Measurements from ENCODE around the gene CCDC91.
A peak's percentile ranks its signal among the peaks of the same experiment; 100 is the strongest.

Gene CCDC91

DNA sequence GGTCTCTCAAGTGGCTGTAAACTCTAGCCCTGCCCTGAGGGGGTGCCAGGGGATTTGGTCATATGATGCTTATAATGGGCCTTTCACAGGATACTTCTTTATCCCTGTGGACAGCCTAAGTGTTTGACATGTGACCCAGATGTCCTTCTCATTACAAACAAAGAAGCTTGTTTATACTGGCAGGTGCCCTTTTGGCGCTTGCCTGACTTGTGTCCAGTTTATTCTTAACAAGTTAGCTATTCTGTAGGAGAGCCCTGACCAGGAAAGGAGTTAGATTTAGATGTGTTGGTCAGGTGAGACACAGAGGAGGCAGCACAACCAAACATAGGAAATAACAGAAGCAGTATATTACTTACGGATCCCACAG, 51.9 kb downstream of the CCDC91 start:
- H3K27ac ChIP-seq = peak overlapping the region; percentile 32
- TF ChIP-seq, protein P1, sequence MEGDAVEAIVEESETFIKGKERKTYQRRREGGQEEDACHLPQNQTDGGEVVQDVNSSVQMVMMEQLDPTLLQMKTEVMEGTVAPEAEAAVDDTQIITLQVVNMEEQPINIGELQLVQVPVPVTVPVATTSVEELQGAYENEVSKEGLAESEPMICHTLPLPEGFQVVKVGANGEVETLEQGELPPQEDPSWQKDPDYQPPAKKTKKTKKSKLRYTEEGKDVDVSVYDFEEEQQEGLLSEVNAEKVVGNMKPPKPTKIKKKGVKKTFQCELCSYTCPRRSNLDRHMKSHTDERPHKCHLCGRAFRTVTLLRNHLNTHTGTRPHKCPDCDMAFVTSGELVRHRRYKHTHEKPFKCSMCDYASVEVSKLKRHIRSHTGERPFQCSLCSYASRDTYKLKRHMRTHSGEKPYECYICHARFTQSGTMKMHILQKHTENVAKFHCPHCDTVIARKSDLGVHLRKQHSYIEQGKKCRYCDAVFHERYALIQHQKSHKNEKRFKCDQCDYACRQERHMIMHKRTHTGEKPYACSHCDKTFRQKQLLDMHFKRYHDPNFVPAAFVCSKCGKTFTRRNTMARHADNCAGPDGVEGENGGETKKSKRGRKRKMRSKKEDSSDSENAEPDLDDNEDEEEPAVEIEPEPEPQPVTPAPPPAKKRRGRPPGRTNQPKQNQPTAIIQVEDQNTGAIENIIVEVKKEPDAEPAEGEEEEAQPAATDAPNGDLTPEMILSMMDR (conservative IDR thresholded peaks at IDR 0.05) = no peak

DNA sequence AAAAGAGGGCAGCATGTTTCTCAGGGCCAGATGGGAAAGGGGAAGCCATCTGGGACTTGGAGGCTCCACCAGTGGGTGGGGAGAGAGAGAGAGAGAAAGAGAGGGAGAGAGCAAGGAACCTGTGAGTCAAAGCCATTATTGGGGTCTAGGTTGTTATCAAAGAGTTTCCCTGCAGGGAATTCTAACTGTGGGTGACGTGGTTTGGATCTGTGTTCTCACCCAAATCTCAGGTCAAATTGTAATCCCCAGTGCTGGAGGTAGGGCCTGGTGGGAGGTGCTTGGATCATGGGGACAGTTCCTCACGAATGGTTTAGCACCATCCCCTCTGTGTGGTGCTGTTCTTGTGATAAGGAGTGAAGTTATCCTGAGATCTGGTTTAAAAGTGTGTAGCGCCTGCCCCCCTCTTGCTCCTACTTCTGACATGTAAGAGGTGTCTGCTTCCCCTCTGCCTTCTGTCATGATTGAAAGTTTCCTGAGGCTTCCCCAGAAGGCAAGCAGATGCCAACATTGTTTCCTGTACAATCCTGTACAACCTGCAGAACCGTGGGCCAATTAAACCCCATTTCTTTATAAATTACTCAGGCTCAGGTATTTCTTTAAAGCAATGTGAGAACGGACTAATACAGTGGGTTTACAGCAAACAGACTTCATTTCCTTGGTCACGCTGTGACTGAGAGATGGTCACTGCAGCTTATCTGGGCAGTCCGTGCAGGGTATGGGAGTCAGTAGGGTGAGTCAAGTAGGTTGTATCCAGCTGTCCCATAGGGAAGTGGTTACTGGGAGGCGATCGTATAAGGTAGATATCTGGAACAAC, 52.4 kb downstream of the CCDC91 start:
- H3K27ac ChIP-seq = peak overlapping the region; percentile 32
- TF ChIP-seq, protein P1 (conservative IDR thresholded peaks at IDR 0.05) = no peak

GRCh38 chr12:28243310-28243633, 53.0 kb downstream of the CCDC91 start:
- TF ChIP-seq, protein P1 (conservative IDR thresholded peaks at IDR 0.05) = no peak
- no peak overlapping the region for H3K27ac ChIP-seq

GRCh38 chr12:28247806-28248205, 57.5 kb downstream of the CCDC91 start:
- no peak overlapping the region for H3K27ac ChIP-seq
- TF ChIP-seq, protein P1 (conservative IDR thresholded peaks at IDR 0.05) = no peak

DNA sequence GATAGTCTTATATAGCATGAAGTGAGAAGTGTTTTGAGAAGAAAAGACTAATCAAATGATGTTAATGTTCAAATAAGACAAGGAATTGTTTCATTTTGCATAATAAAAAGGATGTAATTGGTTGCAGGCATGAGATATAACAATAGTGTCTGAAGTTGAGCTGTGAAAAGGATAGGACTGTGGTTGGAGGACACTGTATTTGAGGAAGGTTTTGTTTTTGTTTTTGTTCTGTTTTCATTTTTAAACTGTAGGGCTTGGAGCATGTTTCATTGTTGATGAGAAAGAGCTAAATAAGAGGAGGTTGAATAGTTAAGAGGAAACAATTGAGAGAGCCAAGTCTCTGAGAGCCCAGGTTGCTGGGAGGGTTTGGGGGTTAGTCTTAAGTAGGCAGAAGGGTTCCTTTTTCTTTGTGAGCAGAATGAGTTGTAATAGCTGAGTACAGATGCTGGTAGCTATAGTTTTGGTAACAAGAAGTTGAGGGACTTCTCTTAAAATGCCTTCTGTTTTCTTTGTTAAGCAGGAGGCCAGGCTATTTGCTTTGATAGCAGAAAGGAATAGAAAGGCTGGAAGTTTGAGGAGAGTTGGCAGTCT, 58.4 kb downstream of the CCDC91 start:
- H3K27ac ChIP-seq = no peak overlapping the region
- TF ChIP-seq, protein P1 (conservative IDR thresholded peaks at IDR 0.05) = no peak

- H3K27ac ChIP-seq = no peak overlapping the region
- TF ChIP-seq, protein P1 (conservative IDR thresholded peaks at IDR 0.05) = no peak
Observed at GRCh38 chr12:28253161-28253641, 62.9 kb downstream of the CCDC91 start.

- TF ChIP-seq, protein P1 (conservative IDR thresholded peaks at IDR 0.05) = no peak
- no peak overlapping the region for H3K27ac ChIP-seq
Observed at GRCh38 chr12:28257411-28257810, 67.2 kb downstream of the CCDC91 start.
